Measurements from ENCODE around the gene ANKRD24.
"Not testable (repeated sequence)": the region's sequence is repeated elsewhere in the genome, so short reads cannot be mapped to it uniquely, and the experiment has no call there.

Gene ANKRD24

GRCh38 chr19:4234142-4234861 is 51.8 kb downstream of the ANKRD24 start:
- TF ChIP-seq CTCF (IDR thresholded peaks at IDR 0.05; ENCODE audit: low read depth, low read length, poor library complexity, severe bottlenecking) (no peak), EZH2phosphoT487 (IDR thresholded peaks at IDR 0.05; ENCODE audit: borderline replicate concordance, low read length) (no peak)
- Histone ChIP-seq H3K4me1 (ENCODE audit: control insufficient read depth, low read length) (peaks cover 4% of the 10 kb centered on the region), H3F3A (ENCODE audit: control insufficient read depth, insufficient read depth) (no peaks in the 10 kb centered on the region), H3K27ac (ENCODE audit: low read depth, low read length) (no peak overlapping the region), H3K27me3 (ENCODE audit: control insufficient read depth, low read length) (peaks cover 16% of the 10 kb centered on the region), H3K4me2 (ENCODE audit: low read length) (no peak overlapping the region), H3K9me3 (ENCODE audit: control insufficient read depth, insufficient read depth, low read length) (no peaks in the 10 kb centered on the region), H3K79me2 (ENCODE audit: control insufficient read depth, low read length) (no peaks in the 10 kb centered on the region), H3K4me3 (ENCODE audit: low read length) (no peak overlapping the region), H3K9me2 (replicated peaks; ENCODE audit: control insufficient read depth, low read length) (no peaks in the 10 kb centered on the region), H4K20me1 (ENCODE audit: control insufficient read depth, insufficient read depth, low read depth, low read length) (no peaks in the 10 kb centered on the region), H3K36me3 (ENCODE audit: control insufficient read depth, low read length) (no peaks in the 10 kb centered on the region)

DNA sequence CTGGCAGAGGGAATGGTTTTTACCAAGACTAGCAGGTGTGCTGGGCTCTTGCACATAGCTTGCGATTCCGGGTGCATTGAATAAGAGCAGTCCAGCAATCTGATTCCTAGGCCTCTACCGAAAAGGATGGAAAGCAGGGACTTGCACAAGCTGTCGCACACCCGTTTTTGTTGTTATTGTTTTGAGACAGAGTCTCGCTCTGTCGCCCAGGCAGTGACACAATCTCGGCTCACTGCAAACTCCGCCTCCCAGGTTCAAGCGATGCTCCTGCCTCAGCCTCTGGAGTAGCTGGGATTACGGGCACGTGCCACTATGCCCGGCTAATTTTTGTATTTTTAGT is 52.3 kb downstream of the ANKRD24 start:
- Histone ChIP-seq H3K36me3 (ENCODE audit: control insufficient read depth, low read length) (no peaks in the 10 kb centered on the region), H3K27ac (ENCODE audit: low read depth, low read length) (no peak overlapping the region), H3K9me3 (ENCODE audit: control insufficient read depth, insufficient read depth, low read length) (no peaks in the 10 kb centered on the region), H3K4me1 (ENCODE audit: control insufficient read depth, low read length) (no peaks in the 10 kb centered on the region; the same call in 1 of the 2 replicates), H3K9me2 (replicated peaks; ENCODE audit: control insufficient read depth, low read length) (no peaks in the 10 kb centered on the region), H3K4me2 (ENCODE audit: low read length) (no peak overlapping the region), H3F3A (ENCODE audit: control insufficient read depth, insufficient read depth) (no peaks in the 10 kb centered on the region), H3K27me3 (ENCODE audit: control insufficient read depth, low read length) (peaks cover 11% of the 10 kb centered on the region), H4K20me1 (ENCODE audit: control insufficient read depth, insufficient read depth, low read depth, low read length) (no peaks in the 10 kb centered on the region), H3K4me3 (ENCODE audit: low read length) (no peak overlapping the region), H3K79me2 (ENCODE audit: control insufficient read depth, low read length) (no peaks in the 10 kb centered on the region)
- TF ChIP-seq EZH2phosphoT487 (IDR thresholded peaks at IDR 0.05; ENCODE audit: borderline replicate concordance, low read length), result no peak
- TF ChIP-seq CTCF (IDR thresholded peaks at IDR 0.05; ENCODE audit: low read depth, low read length, poor library complexity, severe bottlenecking), result no peak

DNA sequence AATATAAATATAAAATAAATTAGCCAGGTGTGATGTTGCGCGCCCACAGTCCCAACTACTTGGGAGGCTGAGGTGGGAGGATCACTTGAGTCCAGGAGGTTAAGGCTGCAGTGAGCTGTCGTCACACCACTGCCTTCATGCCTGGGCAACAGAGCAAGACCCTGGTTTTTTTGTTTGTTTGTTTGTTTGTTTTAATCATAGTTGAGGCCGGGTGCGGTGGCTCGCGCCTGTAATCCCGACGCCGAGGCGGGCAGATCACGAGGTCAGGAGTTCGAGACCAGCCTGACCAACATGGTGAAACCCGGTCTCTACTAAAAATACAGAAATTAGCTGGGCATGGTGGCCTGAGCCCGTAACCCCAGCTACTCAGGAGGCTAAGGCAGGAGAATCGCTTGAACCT is 55.0 kb downstream of the ANKRD24 start:
- H4K20me1 ChIP-seq (ENCODE audit: control insufficient read depth, insufficient read depth, low read depth, low read length); H3F3A ChIP-seq (ENCODE audit: control insufficient read depth, insufficient read depth); H3K9me2 ChIP-seq (replicated peaks; ENCODE audit: control insufficient read depth, low read length); H3K27me3 ChIP-seq (ENCODE audit: control insufficient read depth, low read length); H3K4me3 ChIP-seq (ENCODE audit: low read length); H3K4me2 ChIP-seq (ENCODE audit: low read length); H3K79me2 ChIP-seq (ENCODE audit: control insufficient read depth, low read length); H3K36me3 ChIP-seq (ENCODE audit: control insufficient read depth, low read length); H3K27ac ChIP-seq (ENCODE audit: low read depth, low read length); H3K9me3 ChIP-seq (ENCODE audit: control insufficient read depth, insufficient read depth, low read length): not testable (repeated sequence)
- H3K4me1 ChIP-seq (ENCODE audit: control insufficient read depth, low read length), result peaks cover 12% of the 10 kb centered on the region

DNA sequence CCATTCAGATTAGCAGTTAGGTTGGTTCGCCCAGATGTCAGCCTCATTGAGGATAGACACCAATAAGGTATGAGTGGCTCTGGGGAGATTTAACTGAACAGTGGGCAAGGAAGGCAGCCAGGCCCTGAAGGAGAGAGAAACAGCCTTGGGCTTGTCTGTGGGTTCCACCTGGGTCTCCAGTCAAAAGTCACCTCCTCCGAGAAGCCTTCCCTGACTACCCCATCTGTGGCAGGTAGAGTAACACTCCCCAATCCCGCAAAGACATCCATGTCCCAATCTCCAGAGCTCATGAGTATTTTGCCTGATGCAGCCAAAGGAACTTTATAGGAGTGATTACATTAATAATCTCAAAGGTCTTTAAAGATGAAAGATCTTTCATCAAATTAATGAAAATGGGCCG is 56.3 kb downstream of the ANKRD24 start:
- TF ChIP-seq EZH2phosphoT487 (IDR thresholded peaks at IDR 0.05; ENCODE audit: borderline replicate concordance, low read length), result no peak
- TF ChIP-seq CTCF (IDR thresholded peaks at IDR 0.05; ENCODE audit: low read depth, low read length, poor library complexity, severe bottlenecking), result no peak

More for the DNA sequence above, 56.3 kb downstream of the ANKRD24 start:
- Histone ChIP-seq H4K20me1 (ENCODE audit: control insufficient read depth, insufficient read depth, low read depth, low read length) (no peaks in the 10 kb centered on the region), H3K9me3 (ENCODE audit: control insufficient read depth, insufficient read depth, low read length) (no peaks in the 10 kb centered on the region), H3F3A (ENCODE audit: control insufficient read depth, insufficient read depth) (peaks cover 5% of the 10 kb centered on the region; the same call in 1 of the 2 replicates), H3K4me3 (ENCODE audit: low read length) (no peak overlapping the region), H3K9me2 (replicated peaks; ENCODE audit: control insufficient read depth, low read length) (no peaks in the 10 kb centered on the region), H3K4me1 (ENCODE audit: control insufficient read depth, low read length) (peaks cover 21% of the 10 kb centered on the region), H3K36me3 (ENCODE audit: control insufficient read depth, low read length) (no peaks in the 10 kb centered on the region), H3K79me2 (ENCODE audit: control insufficient read depth, low read length) (no peaks in the 10 kb centered on the region), H3K27me3 (ENCODE audit: control insufficient read depth, low read length) (no peaks in the 10 kb centered on the region), H3K27ac (ENCODE audit: low read depth, low read length) (no peak overlapping the region), H3K4me2 (ENCODE audit: low read length) (no peak overlapping the region)

Measured in DOHH2 (cell line).